SIG-M5 treated with dmso at 0.1 percent for 504 hours (cell line): ENCODE data around the gene NACC2.
A peak's percentile ranks its signal among the peaks of the same experiment; 100 is the strongest.
"Not testable (repeated sequence)": the region's sequence is repeated elsewhere in the genome, so short reads cannot be mapped to it uniquely, and the experiment has no call there.

Experiments
- DNase-seq: peaks from one replicate; lab custom pipeline; 2025; ENCODE audit not compliant: unreplicated experiment; lab: John Stamatoyannopoulos, UW

Gene NACC2

DNA sequence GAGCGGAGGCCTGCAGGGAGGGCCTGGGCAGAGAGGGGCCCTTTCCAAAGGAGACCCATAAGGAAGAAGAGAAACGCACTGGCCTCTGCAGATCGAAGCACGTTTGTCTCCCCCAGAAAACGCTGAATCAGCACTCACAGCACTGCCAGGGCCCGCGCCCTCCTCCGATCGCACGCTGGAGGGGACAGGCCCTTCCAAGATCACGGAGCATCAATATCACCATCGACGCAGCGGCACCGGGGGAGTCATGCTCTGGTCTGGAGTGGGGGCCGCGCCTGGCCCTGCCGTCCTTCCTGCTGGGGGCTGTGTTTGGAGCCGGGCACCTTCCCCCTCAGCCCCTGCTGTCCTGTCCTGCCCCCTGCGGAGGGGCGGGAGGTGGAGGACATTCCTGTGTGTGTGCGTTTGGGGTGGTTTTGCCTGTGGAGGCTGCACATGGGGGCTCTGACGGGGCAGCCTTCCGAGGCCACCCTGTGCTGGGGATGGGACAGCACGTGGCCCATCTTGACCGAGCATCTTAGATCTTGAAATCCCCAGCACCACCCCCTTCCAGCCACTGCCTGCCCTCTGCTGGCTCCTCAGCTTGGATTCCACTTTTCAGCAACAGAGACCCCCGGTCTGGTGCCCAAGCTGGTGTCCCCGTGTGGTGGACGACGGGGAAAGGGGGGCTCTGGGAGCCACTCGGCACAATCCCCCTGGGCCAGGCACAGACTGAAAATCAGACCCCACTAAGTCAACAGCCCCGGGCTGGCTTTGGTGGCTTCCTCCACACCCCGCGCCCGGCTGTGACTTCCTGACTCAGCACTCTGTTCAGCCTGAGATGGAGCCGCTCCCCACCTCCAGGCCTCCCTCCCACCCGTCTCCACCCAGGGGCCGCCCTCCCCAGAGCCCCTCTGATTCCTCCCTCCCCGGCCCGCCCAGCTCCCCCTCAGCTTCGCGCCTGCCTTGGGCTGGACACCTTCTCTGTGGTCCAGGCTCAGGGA lies 15.3 kb upstream of the NACC2 start:
- no peak for DNase-seq

DNA sequence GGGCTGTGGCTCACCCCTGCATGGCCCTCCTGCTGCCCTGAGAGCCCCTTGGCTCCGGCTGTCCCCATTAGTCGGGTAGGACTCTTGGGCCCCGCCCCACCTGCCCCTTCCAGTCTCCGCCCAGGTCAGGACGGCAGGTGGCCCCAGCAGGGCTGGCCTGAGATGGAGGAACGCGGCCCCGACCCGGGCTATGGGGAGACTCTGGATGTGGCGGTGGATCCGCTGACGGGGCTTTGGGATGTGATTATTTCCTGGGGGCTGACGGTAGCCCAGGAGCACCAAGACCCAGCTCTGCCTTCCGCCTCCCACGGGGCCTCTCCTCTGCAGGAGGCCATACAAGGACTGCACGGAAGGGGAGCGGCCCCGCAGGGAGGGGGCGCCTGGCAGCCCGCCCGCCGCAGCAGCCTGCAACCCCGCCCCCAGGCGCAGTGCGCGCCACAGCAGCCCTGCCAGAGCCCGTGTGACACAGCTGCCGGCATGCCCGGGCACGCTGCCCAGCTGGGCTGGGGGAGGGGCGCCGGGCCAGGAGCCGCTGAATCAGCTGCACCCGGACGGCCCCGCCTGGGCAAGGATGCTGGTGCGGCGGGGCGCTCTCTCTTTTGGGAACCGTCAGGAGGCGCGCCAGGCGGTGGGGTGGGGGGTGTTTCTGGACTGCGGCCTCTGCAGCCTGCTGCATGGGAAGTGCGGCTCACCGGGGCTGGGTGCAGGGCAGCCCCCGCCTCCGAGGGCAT lies 14.4 kb upstream of the NACC2 start:
- DNase-seq, result peak; percentile 87

GRCh38 chr9:136108648-136109266 lies 13.7 kb upstream of the NACC2 start:
- DNase-seq, result no peak

- no peak for DNase-seq
These were observed 13.0 kb upstream of the NACC2 start for GRCh38 chr9:136107953-136108647.

GRCh38 chr9:136107155-136107952 lies 12.3 kb upstream of the NACC2 start:
- DNase-seq, result no peak

DNA sequence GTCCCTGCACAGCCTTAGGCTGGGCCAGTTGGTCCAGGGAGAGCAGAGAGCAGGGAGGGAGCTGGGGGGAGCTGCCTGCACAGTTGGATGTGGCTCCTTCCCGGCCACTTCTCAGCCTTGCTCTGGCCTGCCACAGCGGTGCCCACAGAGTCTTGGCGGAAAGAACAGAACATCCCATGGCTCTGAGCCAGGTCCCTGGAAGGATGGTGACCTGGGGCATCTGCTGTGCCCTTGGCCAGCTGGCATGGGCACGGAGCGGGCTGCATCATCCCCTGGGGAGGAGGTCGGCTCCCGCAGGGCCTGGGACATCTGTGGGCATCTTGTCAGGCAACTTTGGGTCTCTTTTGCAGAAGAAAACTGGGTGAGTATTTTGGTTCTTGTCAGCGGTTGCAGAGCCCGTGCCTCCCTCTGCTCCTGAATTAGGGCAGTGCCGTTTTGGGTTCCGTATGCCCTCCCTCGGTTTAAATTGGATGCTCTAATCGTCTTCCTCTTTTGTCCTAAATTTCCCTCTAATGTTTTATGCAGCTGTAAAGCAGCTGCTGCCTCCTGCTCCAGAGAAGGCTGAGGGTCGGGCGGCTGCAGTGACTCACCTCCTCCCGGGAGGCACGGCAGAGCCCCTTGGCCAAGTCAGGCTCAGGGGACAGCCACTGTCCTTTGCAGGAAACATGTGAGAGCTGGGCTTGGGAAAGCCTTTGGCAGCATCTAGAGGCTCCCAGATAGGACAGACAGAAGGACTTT lies 10.5 kb upstream of the NACC2 start:
- DNase-seq, result no peak

GRCh38 chr9:136104916-136105315 lies 9.8 kb upstream of the NACC2 start:
- no peak for DNase-seq

DNA sequence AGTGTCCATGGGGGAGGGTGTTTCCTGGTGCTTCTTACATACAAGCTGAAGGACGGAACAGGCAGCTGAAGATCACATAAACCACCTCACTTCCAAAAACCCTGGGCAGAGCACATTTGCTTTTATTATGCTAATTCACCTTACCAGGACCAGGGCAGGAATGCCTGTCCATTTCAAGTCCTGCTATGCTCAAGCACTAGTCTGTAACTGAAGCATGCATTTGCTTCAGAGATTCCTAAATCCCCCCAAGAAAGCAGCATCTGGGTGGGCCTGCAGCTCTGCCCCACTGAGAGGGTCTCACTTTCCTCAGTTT lies 9.4 kb upstream of the NACC2 start:
- DNase-seq, result no peak

DNA sequence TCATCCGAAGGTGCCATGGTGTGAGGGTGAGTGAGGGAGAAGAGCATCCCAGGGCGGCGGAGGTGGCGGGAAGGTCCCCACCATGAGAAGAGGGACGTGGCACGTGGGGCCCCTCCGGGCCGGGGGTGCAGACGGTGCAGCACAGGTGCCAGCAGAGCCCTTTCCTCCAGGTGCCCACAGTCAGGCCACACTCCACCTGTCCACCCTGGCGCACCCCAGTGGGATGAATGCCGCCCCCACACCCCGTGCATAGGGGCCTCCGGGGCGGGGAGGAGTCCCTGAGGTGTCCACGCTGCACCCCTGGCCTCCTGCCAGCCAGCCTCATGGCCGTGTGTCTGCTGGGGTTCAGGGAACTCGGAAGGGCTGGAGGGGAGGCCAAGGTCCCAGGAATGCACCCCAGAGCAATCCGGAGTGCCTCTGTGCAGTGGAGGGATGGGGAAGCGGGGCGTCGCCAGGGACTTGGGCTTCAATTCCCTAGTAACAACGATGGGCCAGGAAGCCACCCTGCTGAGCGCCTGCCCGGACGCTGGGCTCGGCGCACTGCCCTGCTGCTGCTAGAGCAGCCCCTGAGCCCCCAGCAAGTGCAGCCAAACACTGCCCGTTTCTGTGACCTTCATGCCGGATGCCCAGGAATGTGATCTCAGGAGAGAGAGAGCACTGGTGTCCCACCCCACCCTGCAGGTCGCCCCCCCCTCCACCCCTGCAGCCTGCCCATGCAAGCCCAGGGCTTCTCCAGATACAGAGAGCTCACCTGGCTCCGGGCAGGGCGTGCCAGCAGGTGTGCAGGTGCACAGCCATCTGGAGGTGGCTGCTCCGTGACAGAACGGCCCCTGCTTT lies 8.8 kb upstream of the NACC2 start:
- no peak for DNase-seq

DNA sequence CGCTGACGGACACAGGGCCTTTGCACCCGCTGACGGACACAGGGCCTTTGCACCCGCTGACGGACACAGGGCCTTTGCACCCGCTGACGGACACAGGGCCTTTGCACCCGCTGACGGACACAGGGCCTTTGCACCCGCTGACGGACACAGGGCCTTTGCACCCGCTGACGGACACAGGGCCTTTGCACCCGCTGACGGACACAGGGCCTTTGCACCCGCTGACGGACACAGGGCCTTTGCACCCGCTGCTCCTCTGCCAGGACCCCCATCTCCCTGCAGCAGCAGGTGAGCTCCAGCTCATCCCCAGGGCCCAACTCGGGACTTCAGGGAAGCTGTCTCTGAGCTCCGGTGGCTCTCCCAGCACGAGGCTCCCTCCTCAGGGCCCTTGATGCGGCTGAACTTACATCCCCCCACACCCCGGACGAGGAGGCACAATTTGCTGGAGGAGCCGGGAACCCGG lies 6.6 kb upstream of the NACC2 start:
- not testable (repeated sequence) for DNase-seq

GRCh38 chr9:136100700-136101614 lies 5.9 kb upstream of the NACC2 start:
- no peak for DNase-seq

- no peak for DNase-seq
These were observed 4.5 kb upstream of the NACC2 start for GRCh38 chr9:136099542-136099941.

DNA sequence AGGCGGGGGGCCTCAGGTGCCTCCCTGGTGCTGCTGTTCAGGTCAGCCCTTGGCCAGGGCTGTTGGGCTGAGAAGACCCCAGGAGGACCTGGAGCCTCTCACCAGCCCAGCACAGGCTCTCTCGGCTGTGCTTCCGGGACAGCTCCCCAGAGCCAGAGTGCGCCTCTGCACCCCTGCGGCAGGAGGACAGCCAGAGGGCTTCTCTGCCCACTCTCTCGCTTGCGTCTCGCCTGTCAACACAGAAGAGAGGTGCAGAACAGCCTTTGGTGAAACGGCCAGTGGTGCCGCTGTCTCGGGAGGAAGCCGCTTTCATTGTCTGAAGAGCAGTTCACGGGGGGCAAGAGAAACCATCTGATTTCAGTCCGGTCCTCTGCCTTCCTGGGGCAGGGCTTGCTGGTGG lies 3.8 kb upstream of the NACC2 start:
- DNase-seq, result no peak

GRCh38 chr9:136098210-136098609 lies 3.1 kb upstream of the NACC2 start:
- DNase-seq, result no peak

DNA sequence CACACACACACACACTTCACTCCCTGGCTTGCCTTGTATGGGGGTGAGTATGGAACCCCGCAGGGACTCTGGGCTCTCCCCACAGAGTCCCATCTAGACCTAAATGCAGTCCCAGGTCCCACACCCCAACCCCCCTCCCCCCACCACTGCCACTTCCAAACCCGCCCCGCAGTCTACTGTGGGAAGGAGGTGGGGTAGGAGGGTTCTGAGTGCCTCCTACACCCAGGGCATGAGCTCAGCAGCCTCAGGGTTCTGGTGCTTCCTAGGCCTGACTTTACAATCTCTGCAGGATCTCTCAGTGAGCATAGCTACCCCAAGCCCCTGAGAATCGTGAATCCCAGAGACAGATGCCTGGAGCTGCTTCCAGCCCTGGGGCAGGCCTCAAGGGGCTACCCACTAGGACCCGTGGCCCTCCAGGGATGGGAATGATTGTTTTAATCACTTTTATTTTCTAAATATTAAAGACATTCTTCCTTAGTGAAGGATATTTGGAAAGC lies 1.5 kb upstream of the NACC2 start:
- DNase-seq, result no peak

- peak; percentile 60 for DNase-seq
These were observed 851 bp downstream of the NACC2 start for GRCh38 chr9:136093995-136094881.
